ENCODE measurements around the gene SDK1.
A peak's percentile ranks its signal among the peaks of the same experiment; 100 is the strongest.

The SDK1 gene

GRCh38 chr7:4100691-4101090, 799.6 kb downstream of the SDK1 start (continued):
- no peak for TF ChIP-seq ZBTB8A (tag by site-specific recombination; IDR thresholded peaks at IDR 0.05)
- no peak for TF ChIP-seq ZNF701 (tag by site-specific recombination; IDR thresholded peaks at IDR 0.05)
- TF ChIP-seq PRDM1 (tag by site-specific recombination; IDR thresholded peaks at IDR 0.05): no peak
- TF ChIP-seq FEZF1 (tag by site-specific recombination; IDR thresholded peaks at IDR 0.05): no peak
- TF ChIP-seq ZNF23 (tag by site-specific recombination; IDR thresholded peaks at IDR 0.05; ENCODE audit: borderline replicate concordance): no peak

- POLR2A ChIA-PET: no interaction called here
- TF ChIP-seq ZNF544 (tag by site-specific recombination; IDR thresholded peaks at IDR 0.05) (no peak), TSHZ1 (tag by site-specific recombination; IDR thresholded peaks at IDR 0.05; ENCODE audit: borderline replicate concordance) (no peak), ZNF654 (tag by site-specific recombination; IDR thresholded peaks at IDR 0.05; ENCODE audit: low read depth) (no peak), ZIC2 (tag by site-specific recombination; IDR thresholded peaks at IDR 0.05) (peak; percentile 51), ZNF747 (tag by site-specific recombination; IDR thresholded peaks at IDR 0.05) (no peak), REPIN1 (tag by site-specific recombination; IDR thresholded peaks at IDR 0.05; ENCODE audit: low read depth) (no peak), ZNF510 (tag by site-specific recombination; IDR thresholded peaks at IDR 0.05; ENCODE audit: insufficient replicate concordance) (no peak), ZBTB11 (tag by site-specific recombination; conservative IDR thresholded peaks at IDR 0.05; ENCODE audit: low read depth) (no peak)
- H3K4me3 ChIP-seq (ENCODE audit: low read depth, low read length): no peak overlapping the region
- H3K9me3 ChIP-seq (ENCODE audit: control insufficient read depth, insufficient read depth, low read depth, low read length): no peaks in the 10 kb centered on the region
- no peak overlapping the region for H3K27ac ChIP-seq (ENCODE audit: extremely low read depth, low read depth, low read length)
- CTCF ChIA-PET: interaction anchor here (0.6 to 1.6 kb wide), 3 partner anchors 18 to 319 kb away, joined by 3 to 4 read pairs (median 3); no protein-coding TSS in a partner anchor
- H3K4me1 ChIP-seq (ENCODE audit: control insufficient read depth, insufficient read depth, low read length): no peaks in the 10 kb centered on the region
- no peaks in the 10 kb centered on the region for H3K36me3 ChIP-seq (ENCODE audit: control insufficient read depth in 2 of 2, insufficient read depth in 1 of 2, low read length in 2 of 2)
These were observed 801.3 kb downstream of the SDK1 start for GRCh38 chr7:4102231-4102841.

GRCh38 chr7:4103352-4104091, 802.5 kb downstream of the SDK1 start:
- CTCF ChIA-PET: interaction anchor here (0.6 to 1.3 kb wide), 7 partner anchors 15 to 318 kb away, joined by 3 to 4 read pairs (median 3); no protein-coding TSS in a partner anchor
- TF ChIP-seq WT1 (tag by site-specific recombination; IDR thresholded peaks at IDR 0.05) (no peak), GLI4 (tag by site-specific recombination; IDR thresholded peaks at IDR 0.05) (no peak), ZBTB44 (tag by site-specific recombination; IDR thresholded peaks at IDR 0.05) (no peak), ZNF341 (tag by site-specific recombination; IDR thresholded peaks at IDR 0.05; ENCODE audit: low read depth) (no peak), PRDM4 (tag by site-specific recombination; IDR thresholded peaks at IDR 0.05) (no peak), ZNF449 (tag by site-specific recombination; IDR thresholded peaks at IDR 0.05) (no peak)

More at GRCh38 chr7:4103352-4104091, 802.5 kb downstream of the SDK1 start:
- Histone ChIP-seq H3K27ac (ENCODE audit: extremely low read depth, low read depth, low read length) (no peak overlapping the region), H3K4me3 (ENCODE audit: low read depth, low read length) (no peak overlapping the region), H3K4me1 (ENCODE audit: control insufficient read depth, insufficient read depth, low read length) (no peaks in the 10 kb centered on the region), H3K9me3 (ENCODE audit: control insufficient read depth, insufficient read depth, low read depth, low read length) (no peaks in the 10 kb centered on the region), H3K36me3 (ENCODE audit: control insufficient read depth in 2 of 2, insufficient read depth in 1 of 2, low read length in 2 of 2) (no peaks in the 10 kb centered on the region)
- POLR2A ChIA-PET: no interaction called here

Measured in HEK293 (cell line).